GM19463 (cell line): ENCODE measurements around the gene BBS9.

Source experiments
- ATAC-seq: cut with Tn5 transposase; IDR thresholded peaks from one replicate; pipeline ENCODE4 v1.9.1; 2021; ENCODE audit warnings: mild to moderate bottlenecking, moderate library complexity; ENCODE audit not compliant: unreplicated experiment

Gene BBS9

DNA sequence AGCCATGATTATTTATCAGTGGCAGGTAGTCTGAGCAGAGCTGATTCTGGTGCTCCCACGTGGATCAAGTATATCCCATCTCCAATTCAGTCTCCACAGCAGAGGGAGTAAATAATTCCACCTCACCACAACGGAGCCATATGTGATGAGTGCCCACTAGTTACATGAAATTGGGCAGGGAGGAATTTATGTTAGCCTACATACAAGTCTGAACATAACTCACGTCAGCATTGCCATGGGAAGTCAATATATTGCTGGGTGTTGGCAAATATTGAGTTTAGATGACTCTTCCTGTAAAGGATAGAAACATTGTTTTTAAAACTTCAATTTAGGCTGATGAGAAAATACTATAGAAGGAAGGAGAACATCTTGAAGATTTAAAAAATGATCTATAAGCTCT, 507.0 kb downstream of the BBS9 start:
- no peak for ATAC-seq

DNA sequence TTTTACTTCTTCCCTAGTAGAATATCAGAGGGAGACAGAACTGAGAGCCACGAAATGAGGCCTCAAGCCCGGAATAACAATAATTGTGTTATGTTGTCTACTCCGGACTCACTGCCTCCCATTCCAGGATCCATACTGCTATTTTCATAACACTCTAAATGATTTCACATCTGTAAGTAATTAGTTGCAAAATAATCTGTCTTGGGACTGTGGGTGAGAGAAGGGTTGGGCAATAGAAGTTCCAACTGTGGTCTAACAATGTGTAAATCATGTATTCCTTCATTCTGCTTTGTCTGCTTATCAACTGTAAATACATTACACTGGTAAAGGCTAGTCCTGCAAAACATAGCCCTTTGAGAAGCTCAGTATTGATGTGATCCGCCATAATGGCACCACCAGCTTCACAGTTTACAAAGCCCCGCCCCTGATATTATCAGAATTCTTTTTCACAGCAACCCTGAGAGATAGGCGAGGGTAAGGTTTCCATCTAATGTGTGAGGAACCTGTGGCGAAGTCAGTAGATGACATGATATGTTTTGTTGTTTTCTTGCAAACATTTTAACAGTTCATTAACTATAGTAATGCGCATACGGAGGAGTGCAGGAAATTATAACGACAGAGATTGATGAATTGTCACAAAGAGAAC, 510.3 kb downstream of the BBS9 start:
- no peak for ATAC-seq

- no peak for ATAC-seq
These were observed 511.4 kb downstream of the BBS9 start for GRCh38 chr7:33640741-33641140.

DNA sequence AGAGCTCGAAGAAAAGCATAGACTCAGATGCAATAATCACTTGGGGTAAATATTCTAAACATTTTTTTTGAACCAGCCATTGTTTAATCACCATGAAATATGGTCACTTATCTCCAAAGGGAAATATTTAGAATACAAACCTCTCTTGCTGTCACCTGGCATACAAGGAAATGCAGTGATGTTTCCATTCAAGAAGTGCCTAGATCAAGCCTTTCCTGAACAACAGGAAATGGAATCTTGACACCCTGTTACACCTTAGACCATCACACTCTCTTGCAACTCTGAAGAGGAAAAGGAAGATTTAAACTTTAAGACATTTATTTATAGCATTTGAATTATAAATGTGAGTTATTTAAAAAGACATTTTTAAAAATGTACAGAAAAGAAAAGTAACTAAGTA, 512.9 kb downstream of the BBS9 start:
- ATAC-seq: no peak

DNA sequence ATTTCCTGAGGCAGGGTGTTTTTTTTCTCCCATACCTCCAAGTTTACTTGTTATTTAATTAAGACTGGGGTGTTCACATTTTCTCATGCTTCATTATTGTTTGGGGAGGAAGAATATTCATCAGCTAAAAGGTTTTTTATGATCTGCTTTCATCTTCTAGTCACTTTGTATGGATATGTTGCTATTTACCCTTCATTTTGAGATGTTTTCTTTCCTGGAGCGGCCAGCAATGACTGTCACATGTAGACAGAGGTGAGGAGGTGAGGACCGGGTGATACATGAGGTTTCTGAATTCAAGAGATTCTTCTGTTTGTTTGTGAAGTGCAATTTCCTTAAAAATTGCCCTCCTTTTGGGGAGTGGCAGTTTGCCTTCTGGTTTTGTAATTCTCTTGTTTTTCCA, 514.2 kb downstream of the BBS9 start:
- ATAC-seq: no peak

- no peak for ATAC-seq
These were observed 515.1 kb downstream of the BBS9 start for GRCh38 chr7:33644489-33644888.

- no peak for ATAC-seq
These were observed 515.7 kb downstream of the BBS9 start for GRCh38 chr7:33645104-33645503.

- ATAC-seq: no peak
These were observed 516.8 kb downstream of the BBS9 start for GRCh38 chr7:33646166-33646565.

DNA sequence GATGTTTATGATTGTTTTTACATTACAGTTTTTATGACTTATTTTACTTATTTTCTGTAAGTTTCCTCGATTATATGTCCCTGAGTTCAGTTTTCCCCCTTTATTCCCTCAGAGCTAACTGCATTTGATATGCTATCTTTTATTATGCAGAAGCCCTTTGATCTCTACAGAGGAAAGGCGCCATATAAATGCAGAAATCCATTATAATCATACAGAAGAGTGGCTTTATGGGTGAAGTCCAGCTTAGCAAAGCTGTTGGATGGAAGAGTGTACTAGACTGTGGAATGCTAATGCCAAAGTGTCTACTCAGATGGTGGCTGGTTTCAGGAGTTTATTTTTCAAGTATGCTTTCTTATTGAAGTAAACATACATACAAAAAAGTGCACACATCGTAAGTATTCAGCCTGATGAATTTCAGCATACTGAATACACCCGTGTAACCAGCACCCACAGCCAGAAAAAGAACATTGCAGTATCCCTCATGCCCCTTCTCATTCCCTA, 517.6 kb downstream of the BBS9 start:
- no peak for ATAC-seq

GRCh38 chr7:33649476-33650441, 520.4 kb downstream of the BBS9 start:
- ATAC-seq: no peak

- ATAC-seq: no peak
These were observed 521.5 kb downstream of the BBS9 start for GRCh38 chr7:33650828-33651227.

DNA sequence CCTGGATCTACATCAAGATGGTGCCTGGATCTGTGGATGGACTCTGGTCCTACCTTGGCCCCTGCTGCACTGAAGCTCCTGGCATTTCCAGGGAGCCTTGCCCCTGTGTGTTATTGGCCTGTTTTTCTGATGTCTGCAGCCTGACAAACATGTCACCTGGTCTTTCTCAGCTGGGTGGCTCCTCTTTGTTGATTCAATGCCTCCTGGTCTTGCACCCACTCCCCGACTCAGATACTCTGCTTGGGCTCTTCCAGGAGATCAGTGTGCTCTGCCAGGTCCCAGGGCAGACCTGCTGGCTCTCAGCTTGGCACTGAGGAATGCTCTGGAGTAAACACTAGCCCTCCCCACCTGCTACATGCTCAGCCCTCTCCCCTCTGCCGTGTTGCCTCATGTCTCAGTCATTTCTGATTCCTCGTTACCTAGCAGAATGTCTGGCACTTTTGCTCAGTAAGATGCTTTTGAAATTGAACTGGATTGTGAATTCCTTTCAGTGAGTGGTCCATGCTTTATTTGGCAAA, 522.7 kb downstream of the BBS9 start:
- ATAC-seq: no peak

- ATAC-seq: no peak
These were observed 525.3 kb downstream of the BBS9 start for GRCh38 chr7:33654676-33655075.
